GM19324 (cell line): ENCODE measurements around the gene GPR39.
"Not testable (repeated sequence)": the region's sequence is repeated elsewhere in the genome, so short reads cannot be mapped to it uniquely, and the experiment has no call there.

Experiments used
- ATAC-seq: cut with Tn5 transposase; IDR thresholded peaks from one replicate; pipeline ENCODE4 v1.9.1; 2021; ENCODE audit warnings: mild to moderate bottlenecking, moderate library complexity; ENCODE audit not compliant: unreplicated experiment, low FRiP score

The GPR39 gene

DNA sequence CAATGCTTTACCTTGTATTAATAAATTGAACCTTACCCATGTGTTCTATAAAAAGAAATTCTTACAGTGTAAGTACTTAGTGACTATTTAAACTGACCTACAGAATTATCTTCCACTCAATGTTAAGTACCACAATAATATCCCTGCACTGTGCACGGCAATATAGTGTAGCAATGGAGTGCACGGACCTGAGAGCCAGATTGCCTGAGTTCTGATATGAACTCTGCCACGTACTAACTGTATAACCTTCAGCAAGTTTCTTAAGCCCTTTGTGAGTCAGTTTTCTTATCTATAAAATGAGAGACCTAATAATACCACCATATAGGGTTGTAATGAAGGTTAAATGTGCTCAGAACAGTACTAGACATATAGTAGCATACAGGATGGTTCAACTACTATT, 66.2 kb downstream of the GPR39 start:
- ATAC-seq, result no peak

GRCh38 chr2:132484144-132484543, 67.5 kb downstream of the GPR39 start:
- ATAC-seq, result no peak

- no peak for ATAC-seq
Measured at GRCh38 chr2:132488491-132488890, 71.9 kb downstream of the GPR39 start.

GRCh38 chr2:132489150-132489549, 72.5 kb downstream of the GPR39 start:
- ATAC-seq, result no peak

DNA sequence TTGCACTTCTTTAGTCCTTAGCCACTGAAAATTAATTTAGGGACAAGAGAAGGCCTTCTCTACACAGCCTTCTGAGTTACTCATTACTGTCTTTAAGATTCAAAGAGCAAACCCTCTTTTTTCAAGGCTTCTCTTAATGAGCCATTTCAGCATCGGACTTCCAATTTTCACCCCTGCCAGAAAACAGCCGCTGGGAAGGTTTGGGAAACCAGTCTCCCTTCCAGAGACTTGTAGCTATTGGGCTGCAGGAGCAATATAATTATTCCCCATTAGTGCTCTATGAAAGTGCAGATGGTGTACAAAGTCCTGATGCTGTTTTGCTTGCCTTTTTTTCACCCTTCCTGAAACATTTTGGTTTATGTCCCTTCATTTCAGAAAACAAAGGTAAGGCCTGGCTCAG, 79.3 kb downstream of the GPR39 start:
- no peak for ATAC-seq

DNA sequence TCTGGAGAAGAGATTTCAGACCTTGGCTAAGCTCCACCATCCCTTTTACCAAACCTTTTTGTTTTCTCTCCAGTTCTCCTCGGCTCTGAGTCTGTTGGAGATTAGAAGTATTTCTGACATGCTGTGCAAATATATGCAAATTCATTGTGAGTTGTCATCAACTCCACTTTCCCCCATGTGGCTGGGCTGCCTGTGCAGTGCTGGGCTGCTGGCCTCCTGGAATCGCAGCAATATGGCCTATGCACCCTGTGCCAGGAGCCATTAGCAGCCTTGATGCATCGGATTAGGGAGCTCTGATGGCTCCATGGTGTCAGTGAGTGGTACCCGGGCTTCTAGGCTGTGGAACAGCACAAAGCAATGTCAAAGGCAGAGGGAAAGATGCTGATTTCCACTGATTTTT, 80.0 kb downstream of the GPR39 start:
- ATAC-seq, result no peak

DNA sequence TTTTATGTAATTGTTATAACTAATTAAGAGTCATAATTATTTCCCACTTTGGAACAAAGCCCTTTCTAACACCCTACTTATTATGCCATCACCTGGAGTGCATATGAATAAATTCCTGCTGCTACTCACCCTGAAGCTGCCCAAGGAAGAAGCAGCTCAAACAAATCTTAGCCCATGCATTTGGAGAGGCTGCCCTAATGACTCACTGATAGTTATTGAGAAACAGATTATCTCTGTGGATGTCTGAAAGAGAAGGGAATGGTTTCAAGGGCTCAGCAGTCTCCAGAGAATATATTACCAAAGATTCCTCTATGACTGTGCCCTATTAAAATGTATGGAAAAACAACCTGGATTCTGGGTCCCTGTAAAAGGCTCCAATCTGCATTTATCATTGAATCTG, 81.0 kb downstream of the GPR39 start:
- no peak for ATAC-seq

- ATAC-seq, result no peak
Measured at GRCh38 chr2:132503701-132504100, 87.1 kb downstream of the GPR39 start.

GRCh38 chr2:132515010-132515409, 98.4 kb downstream of the GPR39 start:
- no peak for ATAC-seq

DNA sequence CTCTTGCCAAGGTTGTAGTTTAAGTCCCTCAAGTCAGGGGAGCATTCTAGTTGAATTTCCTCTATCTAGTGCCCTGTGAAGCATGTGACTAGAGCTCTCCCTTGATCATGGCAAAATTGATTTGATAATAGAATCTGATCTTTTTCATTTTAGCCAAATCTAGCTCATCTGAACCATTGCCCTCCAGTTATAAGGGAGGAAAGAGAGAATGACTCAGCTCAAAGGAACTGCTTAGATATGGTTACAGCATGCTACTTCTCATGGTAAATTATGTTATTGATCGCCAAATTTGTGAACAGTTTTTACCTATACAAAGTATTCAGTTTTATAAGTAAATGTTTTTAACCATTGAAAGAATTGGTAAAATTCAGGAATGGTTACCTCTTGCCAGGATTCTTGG, 100.8 kb downstream of the GPR39 start:
- no peak for ATAC-seq

GRCh38 chr2:132518302-132518701, 101.7 kb downstream of the GPR39 start:
- no peak for ATAC-seq

DNA sequence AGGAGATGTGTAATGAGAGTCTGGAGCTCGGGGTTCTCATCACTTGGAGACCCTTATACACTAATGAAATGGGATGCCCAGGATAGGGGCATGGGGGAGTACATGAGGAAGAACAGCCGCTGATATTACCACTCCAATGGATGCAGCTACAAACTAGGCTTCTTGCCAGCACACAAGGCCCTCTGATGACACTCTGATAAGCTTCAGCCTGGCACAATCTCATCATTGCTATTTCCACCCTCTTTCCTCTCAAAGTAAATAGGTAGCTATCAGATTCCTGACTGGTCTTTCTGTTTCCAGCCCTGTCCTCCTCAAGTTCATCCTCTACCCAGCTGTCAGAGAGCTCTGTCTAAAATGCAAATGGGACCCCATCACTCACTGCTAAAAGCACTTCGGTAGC, 103.0 kb downstream of the GPR39 start:
- ATAC-seq, result no peak

GRCh38 chr2:132521341-132521740, 104.7 kb downstream of the GPR39 start:
- no peak for ATAC-seq

DNA sequence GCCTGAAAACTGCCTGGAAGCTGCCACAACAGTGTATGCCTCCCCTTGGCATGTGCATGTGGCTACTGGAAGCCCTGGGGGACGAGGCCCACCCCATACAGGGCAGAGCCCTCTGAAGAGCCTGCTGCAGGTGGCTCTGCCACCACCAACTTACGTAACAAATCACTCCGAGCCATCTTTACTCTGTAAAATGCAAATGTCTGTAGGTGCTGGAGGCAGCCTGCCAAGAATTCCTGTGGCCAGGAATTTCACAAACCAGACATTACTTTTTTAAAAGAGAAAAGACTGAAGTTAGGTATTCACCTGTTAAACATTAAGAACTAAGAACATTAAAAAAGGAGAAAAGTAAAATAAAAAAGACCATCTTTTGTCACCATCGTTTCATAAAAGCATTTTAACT, 106.3 kb downstream of the GPR39 start:
- no peak for ATAC-seq

DNA sequence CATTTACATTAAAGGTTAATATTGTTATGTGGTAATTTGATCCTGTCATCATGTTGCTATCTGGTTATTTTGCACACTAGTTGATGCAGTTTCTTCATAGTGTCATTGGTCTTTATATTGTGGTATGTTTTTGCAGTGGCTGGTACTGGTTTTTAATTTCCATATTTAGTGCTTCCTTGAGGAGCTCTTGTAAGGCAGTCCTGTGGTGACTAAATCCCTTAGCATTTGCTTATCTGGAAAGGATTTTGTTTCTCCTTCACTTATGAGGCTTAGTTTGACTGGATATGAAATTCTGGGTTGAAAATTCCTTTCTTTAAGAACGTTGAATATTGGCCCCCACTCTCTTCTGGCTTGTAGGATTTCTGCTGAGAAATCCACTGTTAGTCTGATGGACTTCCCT, 120.5 kb downstream of the GPR39 start:
- not testable (repeated sequence) for ATAC-seq

- no peak for ATAC-seq
Measured at GRCh38 chr2:132538331-132538855, 121.8 kb downstream of the GPR39 start.

DNA sequence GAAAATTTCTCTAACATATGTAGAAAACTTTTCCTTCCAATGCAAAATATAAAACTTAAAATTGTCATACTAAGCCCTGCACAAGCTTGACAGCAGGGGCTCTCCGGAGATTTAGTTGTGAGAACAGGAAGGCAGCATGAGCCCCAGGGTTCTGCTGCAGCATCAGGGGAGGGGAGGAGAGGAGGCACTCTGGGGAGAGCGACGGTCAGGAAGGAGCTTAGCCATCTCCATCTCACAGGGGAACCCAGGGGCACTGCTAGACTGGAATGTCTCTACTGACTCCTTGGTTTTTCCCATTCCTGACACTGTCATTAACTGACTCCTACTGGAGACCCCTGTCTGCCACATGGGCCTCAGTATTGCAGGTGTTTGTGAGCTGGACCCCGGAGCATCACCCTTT, 123.6 kb downstream of the GPR39 start:
- ATAC-seq, result no peak

GRCh38 chr2:132542953-132543569, 126.5 kb downstream of the GPR39 start:
- no peak for ATAC-seq

GRCh38 chr2:132544006-132544630, 127.5 kb downstream of the GPR39 start:
- ATAC-seq, result no peak

GRCh38 chr2:132547090-132547687, 130.6 kb downstream of the GPR39 start:
- no peak for ATAC-seq

GRCh38 chr2:132549935-132550670, 133.5 kb downstream of the GPR39 start:
- no peak for ATAC-seq
